HG03159 (cell line): ENCODE measurements around the gene IL25.
"Not testable (repeated sequence)": the region's sequence is repeated elsewhere in the genome, so short reads cannot be mapped to it uniquely, and the experiment has no call there.

Experiments
- ATAC-seq: cut with Tn5 transposase; IDR thresholded peaks from one replicate; pipeline ENCODE4 v1.9.1; 2021; ENCODE audit warnings: mild to moderate bottlenecking, moderate library complexity; ENCODE audit not compliant: unreplicated experiment

Gene IL25

DNA sequence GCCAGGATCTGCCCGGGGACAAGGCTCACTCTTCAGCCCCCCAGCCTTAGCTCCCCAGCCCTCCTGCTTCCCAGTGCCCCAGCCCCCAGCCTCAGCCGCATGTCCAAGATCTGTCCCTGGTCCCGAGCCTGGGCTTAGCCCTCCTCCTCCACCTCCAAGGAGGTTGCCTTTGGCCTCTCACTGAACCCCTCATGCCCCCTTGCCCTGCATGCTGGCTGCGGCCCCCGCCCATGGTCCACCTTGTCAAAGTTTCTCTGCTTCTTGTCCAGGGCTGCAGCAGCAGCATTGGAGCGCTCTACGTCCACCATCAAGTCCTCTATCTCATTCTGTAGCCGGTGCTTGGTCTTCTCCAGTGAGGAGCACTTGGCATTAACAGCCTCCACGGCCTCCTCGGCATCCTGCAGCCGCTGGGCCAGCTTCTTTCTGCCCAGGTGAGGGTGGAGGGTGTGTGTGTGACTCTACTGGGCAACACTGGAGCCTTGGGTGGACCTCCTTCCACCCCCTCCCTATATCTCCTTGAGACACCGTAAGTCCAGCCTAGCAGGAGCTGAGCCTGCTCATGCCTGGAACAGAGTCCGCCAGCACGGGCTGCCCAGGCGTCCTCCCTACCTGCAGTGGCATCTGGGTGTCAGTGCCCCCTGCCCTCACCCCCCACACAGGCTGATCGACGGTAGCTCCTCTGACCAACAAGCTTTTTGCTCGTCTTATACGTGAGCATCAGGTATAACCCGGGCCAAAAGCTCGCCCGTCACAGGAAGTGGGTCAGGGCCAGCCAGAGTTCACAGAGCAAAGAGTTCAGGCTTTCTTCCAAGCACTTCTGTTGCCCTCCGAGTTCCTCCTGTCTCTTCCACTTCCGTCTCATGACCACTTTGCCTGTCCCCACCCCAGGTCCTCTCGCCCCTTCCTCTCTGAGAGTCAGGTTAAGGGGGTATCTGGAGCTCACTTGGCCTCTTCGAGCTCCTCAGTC is 15.6 kb downstream of the IL25 start:
- no peak for ATAC-seq

DNA sequence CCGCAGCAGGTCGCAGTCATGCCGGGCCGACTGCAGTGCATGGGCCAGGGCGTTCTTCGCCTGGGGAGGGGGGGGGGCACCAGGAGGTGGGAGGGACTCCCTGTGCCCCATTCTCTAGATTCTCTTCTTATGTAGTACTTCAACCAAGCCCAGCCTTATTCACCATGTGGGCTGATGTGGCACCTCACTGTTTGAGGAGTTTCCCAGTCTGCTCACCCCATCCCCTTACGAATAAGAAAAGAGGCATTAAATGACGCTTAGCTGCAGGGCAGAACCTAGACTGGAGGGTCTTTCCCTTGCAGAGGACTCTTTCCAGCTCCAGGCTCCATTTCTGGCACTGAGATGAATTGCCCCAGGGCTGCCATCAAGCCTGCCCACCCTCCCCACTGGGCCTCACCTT is 16.4 kb downstream of the IL25 start:
- no peak for ATAC-seq

DNA sequence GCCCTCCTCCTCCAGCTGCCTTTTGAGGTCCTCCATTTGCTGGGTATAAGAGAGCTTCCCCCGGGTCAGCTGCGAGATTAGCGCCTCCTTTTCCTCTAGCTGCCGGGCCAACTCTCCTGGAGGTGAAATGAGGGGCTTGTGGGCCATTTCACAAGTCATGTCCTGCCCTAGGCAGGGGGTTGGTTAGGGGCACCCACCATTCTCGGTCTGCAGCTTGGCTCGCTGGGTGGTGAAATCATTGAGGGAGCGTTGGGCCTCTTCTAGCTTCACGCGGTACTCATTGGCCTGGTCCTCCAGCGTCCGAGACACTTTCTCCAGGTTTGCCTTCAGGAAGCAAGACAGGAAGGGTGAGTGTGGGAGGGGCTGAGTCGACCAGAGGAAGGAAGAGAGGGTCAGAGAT is 16.8 kb downstream of the IL25 start:
- ATAC-seq, result no peak

DNA sequence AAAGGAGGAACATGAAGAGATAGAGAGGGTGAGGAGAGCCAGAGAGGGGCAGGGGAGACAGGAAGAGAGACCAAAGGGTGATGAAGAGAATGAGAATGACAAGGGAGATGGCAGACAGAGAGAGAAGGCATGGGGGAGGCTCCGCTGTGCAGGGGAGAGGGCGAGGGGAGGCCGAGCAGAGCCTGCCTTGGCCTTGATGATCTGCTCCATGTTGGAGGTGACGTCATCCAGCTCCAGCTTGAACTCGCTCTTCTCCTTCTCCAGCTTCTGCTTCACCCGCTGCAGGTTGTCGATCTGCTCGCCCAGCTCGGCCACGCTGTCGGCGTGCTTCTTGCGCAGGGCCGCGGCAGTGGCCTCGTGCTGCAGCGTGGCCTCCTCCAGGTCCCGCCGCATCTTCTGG is 17.3 kb downstream of the IL25 start:
- not testable (repeated sequence) for ATAC-seq

DNA sequence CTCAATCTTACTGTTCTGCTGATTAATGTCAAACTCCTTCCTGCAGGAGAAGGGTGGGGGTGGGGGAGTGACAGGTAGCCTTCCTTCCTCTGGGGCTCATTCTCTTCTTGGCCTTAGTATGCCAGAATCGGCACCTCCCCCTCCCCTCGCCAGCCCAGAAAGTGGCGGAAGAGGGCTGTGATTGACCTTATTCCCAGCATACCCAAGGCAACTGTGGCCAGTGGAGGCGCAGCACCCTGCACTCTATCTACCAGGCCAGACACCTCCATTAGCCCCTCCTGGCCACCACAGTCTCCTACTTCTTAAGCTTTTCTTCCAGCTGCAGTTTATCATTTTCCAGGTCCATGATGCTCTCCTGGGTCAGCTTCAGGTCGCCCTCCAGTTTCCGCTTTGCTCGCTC is 20.0 kb downstream of the IL25 start:
- no peak for ATAC-seq

DNA sequence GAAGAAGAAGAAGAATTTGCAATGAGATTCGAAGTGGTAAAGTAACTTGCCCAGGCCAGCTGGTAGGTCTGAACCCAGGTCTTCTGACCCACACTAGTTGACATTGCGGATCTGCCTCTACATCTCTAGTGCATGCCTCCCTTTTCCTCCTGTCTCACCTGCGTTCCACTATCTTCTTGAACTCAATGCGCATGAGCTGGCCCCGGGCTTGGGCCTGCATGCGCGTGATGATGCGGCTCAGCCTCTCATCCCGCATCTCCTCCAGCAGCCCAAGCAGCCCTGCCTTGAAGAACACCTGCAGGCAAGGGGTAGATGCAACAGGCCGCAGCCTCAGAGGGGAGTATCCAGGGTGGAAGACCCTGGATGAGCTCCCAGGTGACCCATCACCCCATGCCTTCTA is 23.5 kb downstream of the IL25 start:
- ATAC-seq, result no peak

DNA sequence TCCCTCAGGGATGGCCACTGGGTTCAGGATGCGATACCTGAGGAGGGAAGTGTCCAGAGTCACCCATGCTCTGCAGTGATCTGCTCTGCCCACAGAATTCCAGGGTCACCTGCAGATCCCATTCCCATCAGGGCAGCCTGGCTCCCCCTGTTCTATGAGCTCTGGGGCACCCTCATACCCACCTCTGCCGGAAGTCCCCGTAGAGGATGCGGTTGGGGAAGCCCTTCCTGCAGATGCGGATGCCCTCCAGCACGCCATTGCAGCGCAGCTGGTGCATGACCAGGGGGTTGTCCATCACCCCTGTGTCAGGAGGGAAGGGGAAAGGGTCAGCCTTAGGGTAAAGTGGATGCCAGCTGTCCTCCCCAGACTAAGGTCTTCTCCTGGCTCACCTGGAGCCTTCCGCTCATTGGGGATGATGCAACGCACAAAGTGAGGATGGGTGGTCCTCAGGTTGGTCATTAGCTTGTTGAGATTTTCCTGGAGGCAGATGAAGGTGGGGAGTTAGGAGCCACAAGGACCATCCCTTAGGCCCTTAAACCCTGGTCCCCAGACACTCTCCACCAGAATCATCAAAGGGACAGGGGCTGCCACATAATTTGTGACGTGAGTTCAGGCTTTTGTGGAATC is 24.3 kb downstream of the IL25 start:
- ATAC-seq, result no peak

DNA sequence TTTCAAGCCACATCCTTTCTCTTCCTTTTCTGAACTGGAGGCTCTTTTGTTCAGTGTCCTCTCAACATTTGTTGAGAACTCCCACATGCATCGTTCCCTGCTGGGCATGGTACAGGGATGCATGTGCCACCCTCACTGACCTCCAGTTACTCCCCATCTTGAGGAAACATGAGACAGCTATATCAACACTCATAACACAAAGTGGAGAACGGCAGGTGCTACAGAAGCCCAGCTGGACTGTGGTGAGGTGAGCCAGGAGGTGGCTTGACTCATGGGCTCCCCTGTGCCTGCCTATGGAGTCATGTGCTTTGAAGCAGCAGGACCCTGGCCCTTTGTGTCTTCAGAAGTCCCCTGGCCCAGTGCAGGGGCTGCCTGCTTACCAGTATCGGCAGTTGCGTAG is 25.7 kb downstream of the IL25 start:
- ATAC-seq, result no peak

DNA sequence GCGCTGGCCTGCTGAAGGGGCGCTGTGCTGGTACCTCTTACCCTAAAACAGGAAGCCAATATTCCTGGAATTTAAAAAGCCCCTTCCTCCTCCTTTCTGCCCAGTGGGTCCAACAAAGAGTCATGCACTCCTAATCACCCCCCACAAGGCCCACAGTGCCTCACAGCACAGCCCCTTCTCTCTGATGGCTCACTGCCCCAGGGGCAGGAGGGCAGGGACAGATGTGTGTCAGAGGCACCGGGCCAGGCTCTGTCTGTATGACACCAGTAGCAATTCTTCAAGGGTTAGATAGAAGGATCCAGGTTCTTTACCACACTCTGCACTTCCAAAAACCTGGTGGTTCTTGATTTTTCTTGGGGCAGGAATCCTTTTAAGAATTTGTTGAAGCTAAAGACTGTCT is 26.5 kb downstream of the IL25 start:
- no peak for ATAC-seq

DNA sequence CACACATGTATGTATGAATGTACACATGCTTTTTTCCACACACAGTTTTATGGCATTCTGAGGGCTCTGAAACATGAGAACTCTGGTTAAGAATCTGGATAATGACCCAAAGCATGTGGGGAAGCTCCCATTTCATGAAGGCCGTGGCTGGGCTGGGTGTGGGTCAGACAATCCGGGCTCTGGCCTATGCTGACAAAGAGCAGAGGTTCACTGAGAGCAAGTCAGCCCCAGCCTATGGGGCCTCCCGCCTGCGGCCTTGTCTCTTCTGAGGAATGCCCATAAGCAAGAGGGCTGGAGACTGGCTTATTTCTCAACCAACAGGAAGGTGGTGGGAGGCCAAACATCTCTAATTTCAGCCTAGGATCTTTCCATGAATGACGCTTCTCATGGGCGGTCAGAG is 27.0 kb downstream of the IL25 start:
- no peak for ATAC-seq

DNA sequence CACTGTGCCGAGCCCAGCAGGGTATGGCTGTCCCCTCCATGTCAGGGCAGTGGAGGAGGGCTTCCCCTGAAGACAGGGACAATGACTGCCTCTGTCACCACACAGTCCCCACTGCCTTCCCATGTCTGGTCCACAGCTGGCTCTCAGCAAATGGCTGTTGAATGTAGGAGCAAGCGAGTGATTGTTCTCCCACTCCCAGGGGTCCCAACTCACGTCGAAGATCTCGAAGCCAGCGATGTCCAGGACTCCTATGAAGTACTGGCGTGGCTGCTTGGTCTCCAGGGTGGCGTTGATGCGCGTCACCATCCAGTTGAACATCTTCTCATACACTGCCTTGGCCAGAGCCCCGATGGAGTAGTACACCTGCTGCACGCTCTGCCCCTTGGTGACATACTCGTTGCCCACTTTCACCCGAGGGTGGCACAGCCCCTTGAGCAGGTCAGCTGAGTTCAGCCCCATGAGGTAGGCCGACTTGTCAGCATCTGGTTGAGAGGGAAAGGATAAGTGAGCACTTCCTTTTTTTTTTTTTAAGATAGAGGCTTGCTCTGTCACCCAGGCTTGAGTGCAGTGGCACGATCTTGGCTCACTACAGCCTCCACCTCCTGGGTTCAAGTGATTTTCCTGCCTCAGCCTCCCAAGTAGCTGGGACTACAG is 28.0 kb downstream of the IL25 start:
- ATAC-seq, result not testable (repeated sequence)

DNA sequence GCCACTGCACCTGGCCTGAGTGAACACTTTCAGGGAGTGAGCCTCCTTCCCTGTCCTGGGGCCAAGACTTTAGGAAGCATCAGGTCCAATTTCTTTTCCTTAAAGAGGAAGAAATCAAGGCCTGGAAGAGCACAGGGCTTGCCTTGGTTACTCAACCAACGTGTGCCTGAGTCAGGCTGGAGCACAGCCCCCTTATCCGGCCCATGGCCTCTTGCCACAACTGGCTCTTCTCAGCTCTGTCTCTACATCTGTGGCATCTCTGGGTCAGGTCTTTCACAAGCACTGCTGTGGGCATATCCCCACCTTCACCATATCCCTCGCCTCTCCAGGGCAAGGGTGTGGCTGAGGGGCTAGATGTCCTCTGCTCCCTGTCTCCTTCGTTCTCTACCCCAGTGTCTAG is 28.7 kb downstream of the IL25 start:
- ATAC-seq, result no peak

DNA sequence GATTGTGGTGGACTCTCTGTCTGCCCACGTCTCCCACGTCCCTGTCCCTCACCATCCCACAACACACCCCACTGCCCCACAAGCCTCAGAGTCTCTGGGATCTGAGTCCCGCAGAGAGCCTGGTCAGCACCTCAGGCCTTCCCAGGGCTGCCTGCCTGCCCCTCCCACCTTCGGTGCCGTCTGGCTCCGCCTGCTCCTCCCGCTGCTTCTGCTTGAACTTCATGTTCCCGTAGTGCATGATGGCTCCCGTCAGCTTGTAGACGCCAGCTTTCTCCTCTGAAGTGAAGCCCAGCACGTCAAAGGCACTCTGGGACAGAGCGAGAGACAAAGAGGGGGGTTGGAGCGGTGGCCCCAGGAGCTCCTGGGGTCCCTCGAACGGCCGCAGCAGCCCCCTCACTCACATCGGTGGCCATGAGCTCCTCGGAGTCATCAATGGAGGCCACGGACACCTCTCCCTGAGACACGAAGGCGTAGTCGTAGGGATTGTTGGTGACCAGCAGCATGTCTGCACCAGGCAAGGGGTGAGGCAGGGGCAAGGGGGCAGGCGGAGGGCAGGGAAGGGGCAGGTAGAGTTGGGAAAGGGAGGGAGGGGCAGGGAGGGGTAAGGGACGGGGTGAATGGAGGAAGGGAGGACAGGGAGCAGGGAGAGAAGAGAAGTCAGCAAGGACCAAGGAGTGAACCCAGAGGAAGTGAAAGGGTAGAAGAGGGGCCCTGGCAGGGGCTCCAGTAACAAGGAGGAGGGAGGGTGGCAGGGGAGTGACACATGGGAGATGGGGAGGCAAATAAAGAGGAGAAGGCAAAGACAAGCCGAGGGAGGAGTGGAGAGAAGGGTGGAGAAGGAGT is 29.9 kb downstream of the IL25 start:
- ATAC-seq, result no peak

DNA sequence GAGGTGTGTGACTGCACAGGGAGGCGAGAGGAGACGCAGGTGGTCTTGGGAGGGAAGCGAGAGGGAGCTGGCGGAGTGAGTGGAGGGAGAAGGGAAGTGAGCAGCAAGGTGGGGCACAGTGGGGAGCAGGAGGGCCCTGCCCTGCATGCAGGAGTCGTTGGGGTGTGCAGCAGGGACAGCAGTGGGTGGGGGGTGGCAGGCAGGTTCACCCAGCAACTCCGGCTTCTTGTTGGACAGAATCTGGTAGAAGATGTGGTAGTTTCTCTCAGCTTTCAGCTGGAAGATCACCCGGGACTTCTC is 30.5 kb downstream of the IL25 start:
- ATAC-seq, result no peak

DNA sequence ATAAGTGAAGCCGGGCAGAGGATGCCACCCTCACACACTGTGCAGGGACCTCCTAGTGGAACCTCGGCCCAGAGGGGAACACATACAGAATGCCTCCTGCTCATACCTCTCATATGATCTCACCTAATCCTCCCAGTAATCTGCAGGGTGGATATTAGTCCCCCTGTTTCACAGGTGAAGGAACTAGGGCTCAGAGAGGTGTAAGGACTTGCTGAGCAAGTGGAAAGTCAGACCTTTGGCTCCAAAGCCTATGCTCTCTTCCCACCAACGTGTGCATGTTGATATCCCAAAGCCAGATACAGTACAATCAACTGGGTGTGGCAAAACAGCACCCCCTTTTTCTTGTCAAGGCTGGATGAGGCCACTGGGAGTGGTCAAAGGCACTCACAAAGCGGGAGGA is 31.3 kb downstream of the IL25 start:
- ATAC-seq, result no peak

DNA sequence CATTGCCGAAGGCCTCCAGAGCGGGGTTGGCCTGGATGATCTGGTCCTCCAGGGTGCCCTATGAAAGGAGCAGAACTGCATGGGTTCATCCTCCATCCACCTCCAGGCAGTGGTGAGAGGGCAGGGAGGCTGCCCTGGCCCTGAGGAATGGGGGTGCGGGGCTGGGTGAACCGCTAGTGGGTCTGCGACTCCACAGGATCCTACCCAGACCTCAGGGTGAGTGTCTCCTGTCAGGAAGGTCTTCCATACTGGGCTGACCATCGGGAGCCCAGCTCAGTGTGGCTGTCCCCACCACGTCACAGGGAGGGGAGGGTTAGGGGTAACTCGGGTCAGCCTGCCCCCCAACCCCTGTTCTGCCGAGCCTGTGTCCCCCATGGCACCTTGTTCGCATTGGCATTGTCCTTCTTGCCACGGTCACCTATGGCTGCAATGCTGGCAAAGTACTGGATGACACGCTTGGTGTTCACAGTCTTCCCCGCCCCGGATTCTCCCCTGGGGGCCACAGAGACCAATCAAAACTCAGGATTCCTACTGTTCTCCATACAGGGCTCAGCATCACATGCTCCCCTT is 31.8 kb downstream of the IL25 start:
- no peak for ATAC-seq

DNA sequence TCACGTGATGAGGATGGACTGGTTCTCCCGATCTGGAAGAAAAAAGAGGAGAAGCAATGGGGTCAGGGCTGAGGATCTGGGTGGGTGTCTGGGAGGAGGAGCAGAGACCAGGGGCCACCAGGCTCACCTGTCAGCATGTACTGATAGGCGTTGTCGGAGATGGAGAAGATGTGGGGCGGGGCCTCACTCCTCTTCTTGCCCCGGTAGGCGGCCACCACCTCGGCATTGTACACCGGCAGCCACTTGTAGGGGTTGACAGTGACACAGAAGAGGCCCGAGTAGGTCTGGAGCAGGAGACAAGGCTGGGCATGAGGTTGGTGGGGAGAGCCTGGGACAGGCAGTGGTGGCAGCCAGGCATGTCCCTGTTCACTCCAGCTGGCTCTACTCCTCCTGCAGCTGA is 32.5 kb downstream of the IL25 start:
- no peak for ATAC-seq

DNA sequence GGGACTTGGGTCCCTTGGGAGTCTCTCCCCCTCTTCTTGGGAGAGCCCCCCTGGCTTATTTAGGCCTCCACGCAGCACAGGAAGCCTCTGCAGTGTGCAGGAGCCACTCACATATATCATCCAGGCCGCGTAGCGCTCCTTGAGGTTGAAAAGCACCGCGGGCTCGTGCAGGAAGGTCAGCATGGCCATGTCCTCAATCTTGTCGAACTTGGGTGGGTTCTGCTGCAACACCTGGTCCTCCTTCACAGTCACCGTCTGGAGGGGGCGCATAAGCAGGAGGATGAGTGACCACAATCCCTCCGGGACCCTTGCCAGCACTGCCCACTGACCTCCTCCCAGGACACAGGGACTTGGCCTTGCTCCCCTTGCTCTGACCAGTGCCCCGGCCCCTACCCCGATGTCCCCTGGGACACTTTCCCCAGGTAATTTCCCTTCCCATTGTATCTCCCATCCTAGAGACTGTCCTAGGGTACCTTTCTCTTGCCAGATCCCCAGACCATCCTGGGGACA is 33.0 kb downstream of the IL25 start:
- ATAC-seq, result no peak

DNA sequence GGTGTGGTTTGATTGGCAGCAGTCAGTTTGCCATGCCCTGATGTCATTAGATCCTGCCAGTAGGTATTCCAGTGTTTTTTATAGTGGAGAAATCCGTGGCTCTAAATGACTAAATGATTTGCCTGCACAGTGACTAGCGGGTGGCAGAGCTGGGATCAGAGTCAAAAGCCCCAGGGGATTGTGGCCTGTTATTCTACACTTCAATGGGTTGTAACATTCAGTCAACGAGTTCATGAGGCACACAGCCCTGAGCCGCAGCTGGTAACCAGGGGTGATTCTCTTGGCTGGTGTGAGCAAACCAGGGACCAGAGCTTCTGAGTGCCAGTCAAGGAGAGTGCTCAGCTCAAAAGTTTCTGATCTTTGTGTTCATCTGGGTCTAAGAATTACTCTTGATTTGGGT is 33.6 kb downstream of the IL25 start:
- no peak for ATAC-seq

DNA sequence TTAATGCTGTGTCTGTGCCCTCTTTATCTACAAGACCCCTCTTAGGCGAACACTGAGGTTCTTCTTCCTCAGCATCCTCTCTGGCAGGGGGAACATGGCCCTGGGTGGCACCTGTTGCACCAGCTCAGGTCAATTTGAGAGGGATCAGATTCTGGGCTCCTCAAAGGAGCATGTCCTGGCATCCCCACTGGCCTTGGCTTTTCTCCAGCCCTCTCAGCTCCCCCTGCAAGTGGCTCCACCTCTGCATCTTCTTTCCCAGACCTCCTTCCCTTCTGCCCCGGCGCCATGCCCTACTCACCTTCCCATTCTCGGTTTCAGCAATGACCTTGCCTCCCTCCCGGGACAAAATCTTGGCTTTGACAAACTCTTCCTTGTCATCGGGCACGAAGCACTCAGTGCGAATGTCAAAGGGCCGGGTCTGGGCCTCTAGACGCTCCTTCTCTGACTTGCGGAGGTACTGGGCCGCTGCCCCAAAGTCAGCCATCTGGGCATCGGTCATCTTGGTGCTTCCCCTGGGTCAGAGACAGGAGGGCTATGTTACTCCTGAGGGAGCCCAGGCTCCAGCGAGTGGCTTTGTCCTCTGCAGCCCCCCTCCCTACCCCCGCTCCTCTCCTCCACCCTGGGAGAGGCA is 34.2 kb downstream of the IL25 start:
- no peak for ATAC-seq
